ENCODE data around the gene SPTSSA. TPM values are rescaled to one million over a fixed set of nuclear protein-coding genes. Genes with fewer than 3 reads are reported as not detected.

SPTSSA gene
- total and polyA plus RNA-seq, 10 of the 15 experiments (the other 5 are each of a cell fraction or from before 2014, with no cell fraction given) = 9.3 to 37.7 (median 21.0) TPM

DNA sequence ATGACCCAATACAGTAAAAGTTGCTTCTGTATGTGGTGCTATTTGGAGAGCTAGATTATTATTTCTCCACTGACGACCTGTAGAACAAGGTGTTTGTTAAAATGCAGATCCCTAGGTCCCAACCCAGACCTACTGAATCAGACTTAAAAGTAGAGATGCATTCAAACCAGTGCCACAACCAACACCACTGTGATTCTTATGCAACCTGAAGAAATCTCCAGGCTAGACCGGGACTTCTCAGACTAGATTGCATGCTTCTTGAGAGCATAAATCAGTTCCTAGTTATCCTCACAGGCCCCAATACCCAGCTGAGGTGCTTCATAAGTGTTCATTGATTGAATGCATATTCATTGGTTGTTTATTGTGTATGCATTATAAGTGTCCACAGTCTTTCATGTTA, 78.2 kb downstream of the SPTSSA start (continued):
- TF ChIP-seq, protein P1, sequence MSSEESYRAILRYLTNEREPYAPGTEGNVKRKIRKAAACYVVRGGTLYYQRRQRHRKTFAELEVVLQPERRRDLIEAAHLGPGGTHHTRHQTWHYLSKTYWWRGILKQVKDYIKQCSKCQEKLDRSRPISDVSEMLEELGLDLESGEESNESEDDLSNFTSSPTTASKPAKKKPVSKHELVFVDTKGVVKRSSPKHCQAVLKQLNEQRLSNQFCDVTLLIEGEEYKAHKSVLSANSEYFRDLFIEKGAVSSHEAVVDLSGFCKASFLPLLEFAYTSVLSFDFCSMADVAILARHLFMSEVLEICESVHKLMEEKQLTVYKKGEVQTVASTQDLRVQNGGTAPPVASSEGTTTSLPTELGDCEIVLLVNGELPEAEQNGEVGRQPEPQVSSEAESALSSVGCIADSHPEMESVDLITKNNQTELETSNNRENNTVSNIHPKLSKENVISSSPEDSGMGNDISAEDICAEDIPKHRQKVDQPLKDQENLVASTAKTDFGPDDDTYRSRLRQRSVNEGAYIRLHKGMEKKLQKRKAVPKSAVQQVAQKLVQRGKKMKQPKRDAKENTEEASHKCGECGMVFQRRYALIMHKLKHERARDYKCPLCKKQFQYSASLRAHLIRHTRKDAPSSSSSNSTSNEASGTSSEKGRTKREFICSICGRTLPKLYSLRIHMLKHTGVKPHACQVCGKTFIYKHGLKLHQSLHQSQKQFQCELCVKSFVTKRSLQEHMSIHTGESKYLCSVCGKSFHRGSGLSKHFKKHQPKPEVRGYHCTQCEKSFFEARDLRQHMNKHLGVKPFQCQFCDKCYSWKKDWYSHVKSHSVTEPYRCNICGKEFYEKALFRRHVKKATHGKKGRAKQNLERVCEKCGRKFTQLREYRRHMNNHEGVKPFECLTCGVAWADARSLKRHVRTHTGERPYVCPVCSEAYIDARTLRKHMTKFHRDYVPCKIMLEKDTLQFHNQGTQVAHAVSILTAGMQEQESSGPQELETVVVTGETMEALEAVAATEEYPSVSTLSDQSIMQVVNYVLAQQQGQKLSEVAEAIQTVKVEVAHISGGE (CRISPR knock-in tag; IDR thresholded peaks at IDR 0.05) = no peak
- TF ChIP-seq CHD1 (IDR thresholded peaks at IDR 0.05; ENCODE audit: low read depth, low read length) (no peak), KLF5 (IDR thresholded peaks at IDR 0.05; ENCODE audit: partially characterized antibody) (no peak), ASH2L (IDR thresholded peaks at IDR 0.05; ENCODE audit: borderline replicate concordance, low read depth) (no peak), IKZF1 (conservative IDR thresholded peaks at IDR 0.05) (no peak), ESRRA (IDR thresholded peaks at IDR 0.05; ENCODE audit: low read length) (no peak), CHD4 (IDR thresholded peaks at IDR 0.05) (no peak), POU2F2 (IDR thresholded peaks at IDR 0.05; ENCODE audit: borderline replicate concordance, low read depth, low read length) (no peak), SKIL (IDR thresholded peaks at IDR 0.05; ENCODE audit: low read depth, poor library complexity, severe bottlenecking) (no peak), RAD51 (IDR thresholded peaks at IDR 0.05) (no peak), NKRF (conservative IDR thresholded peaks at IDR 0.05) (no peak)

Other genes with a start within 250 kb of the SPTSSA start
- gene EAPP, start 77.5 kb upstream of the SPTSSA start, total RNA-seq (2014; rRNA removed) = 29.5 and 39.5 TPM in 2 replicates
- 39.2 and 44.5 TPM in 2 replicates for gene EAPP, start 77.5 kb upstream of the SPTSSA start, total RNA-seq (2014; rRNA removed; fragmentation: Illumina TruSeq; extraction: Trizol)
- 23.5 and 25.0 TPM in 2 replicates for gene EAPP, start 77.5 kb upstream of the SPTSSA start, total RNA-seq (2021)
- 43.5 and 58.0 TPM in 2 replicates for gene EAPP, start 77.5 kb upstream of the SPTSSA start, polyA plus RNA-seq (2011; rRNA removed)
- 48.9 and 58.2 TPM in 2 replicates for gene EAPP, start 77.5 kb upstream of the SPTSSA start, polyA plus RNA-seq (2014; fragmentation: Illumina TruSeq; extraction: Trizol)
- 10 to 100 TPM; 84.9 to 94.6 TPM for gene EAPP, start 77.5 kb upstream of the SPTSSA start, polyA plus RNA-seq (2014; fragmentation: Nextera tagmentation; extraction: Ambion mirVana)
- gene EAPP, start 77.5 kb upstream of the SPTSSA start, polyA plus RNA-seq (2014; rRNA removed) = 31.4 and 32.0 TPM in 2 replicates
- 10 to 100 TPM; 45.0 to 49.3 TPM for gene EAPP, start 77.5 kb upstream of the SPTSSA start, polyA plus RNA-seq (2016; fragmentation: Nextera tagmentation; extraction: Ambion mirVana)
- gene SNX6, start 167.9 kb upstream of the SPTSSA start, total RNA-seq (2014; rRNA removed) = 36.0 and 43.7 TPM in 2 replicates
- gene SNX6, start 167.9 kb upstream of the SPTSSA start, total RNA-seq (2014; rRNA removed; fragmentation: Illumina TruSeq; extraction: Trizol) = 58.1 and 61.6 TPM in 2 replicates
- gene SNX6, start 167.9 kb upstream of the SPTSSA start, total RNA-seq (2021) = 43.0 and 45.9 TPM in 2 replicates
- 65.6 and 107 TPM in 2 replicates for gene SNX6, start 167.9 kb upstream of the SPTSSA start, polyA plus RNA-seq (2011; rRNA removed)
- 81.3 and 91.6 TPM in 2 replicates for gene SNX6, start 167.9 kb upstream of the SPTSSA start, polyA plus RNA-seq (2014; fragmentation: Illumina TruSeq; extraction: Trizol)
- gene SNX6, start 167.9 kb upstream of the SPTSSA start, polyA plus RNA-seq (2014; fragmentation: Nextera tagmentation; extraction: Ambion mirVana) = 100 to 1,000 TPM in 1 of 2 experiments, 10 to 100 TPM in 1; 85.1 to 107 TPM
- 34.4 and 34.8 TPM in 2 replicates for gene SNX6, start 167.9 kb upstream of the SPTSSA start, polyA plus RNA-seq (2014; rRNA removed)
- gene SNX6, start 167.9 kb upstream of the SPTSSA start, polyA plus RNA-seq (2016; fragmentation: Nextera tagmentation; extraction: Ambion mirVana) = 10 to 100 TPM; 77.9 to 79.5 TPM